K562 (cell line): Measurements from ENCODE around the gene FAM227A. TPM values are rescaled to one million over a fixed set of nuclear protein-coding genes. Genes with fewer than 3 reads are reported as not detected.
"Not testable (repeated sequence)": the region's sequence is repeated elsewhere in the genome, so short reads cannot be mapped to it uniquely, and the experiment has no call there.

Experiments
- ATAC-seq: fragments of 200-7000 bp; cut with Tn5 transposase; 3 replicates; pipeline ENCODE4 v1.9.1; 2020; ENCODE audit warnings: moderate library complexity
- BruUV-seq: library from RNA; stranded (reverse); fragments of 400-500 nt; replicated peaks from 2 replicates; lab custom pipeline; 2021; lab: Mats Ljungman, UMichigan
- CTCF ChIA-PET: fragments of 300-600 bp; formaldehyde crosslinking; extraction: SDS; loops from one replicate; lab custom pipeline; 2021; ENCODE audit warnings: low intra/inter-chr PET ratio; lab: Yijun Ruan, JAX
- POLR2A ChIA-PET: fragments of 300-600, 350-650 bp; sonication (Branson Sonifier 250); formaldehyde crosslinking; extraction: SDS; loops from one replicate; lab custom pipeline; 2021; ENCODE audit warnings: antibody characterized with exemption, inconsistent platforms; lab: Yijun Ruan, JAX
- DNase-seq, 4 experiments: peaks; one replicate each; pipeline versions ENCODE4 v3.0.0 to v3.0.0-alpha.2; 2011 to 2018; ENCODE audit warnings: low spot score in 3 of 4, mixed read lengths in 3 of 4; ENCODE audit errors: extremely low read depth in 1 of 4
- FAIRE-seq: peaks from 2 replicates; lab custom pipeline; 2011; peaks lifted over from hg19 to GRCh38; lab: Jason Lieb, UNC
- H2AFZ ChIP-seq: 2 replicates; pipeline ENCODE4 v1.6.0; 2011; ENCODE audit warnings: low read depth, low read length, control low read depth, inconsistent platforms
- H3K27ac ChIP-seq: fragments of 200-600 bp; 3 replicates; pipeline ENCODE4 v1.8.0; 2011; ENCODE audit warnings: low read depth, mild to moderate bottlenecking, control low read depth, inconsistent platforms, low read length, moderate library complexity, mixed read lengths; ENCODE audit errors: extremely low read depth
- H3K27me3 ChIP-seq, 2 experiments: fragments of 300-600 bp in 1 of 2; 2 replicates in 1 of 2; 3 replicates in 1 of 2; pipeline versions ENCODE4 v1.6.0 to v1.8.0; 2011; ENCODE audit warnings: inconsistent platforms in 2 of 2, low read length in 2 of 2, mild to moderate bottlenecking in 1 of 2, mixed read lengths in 1 of 2, moderate library complexity in 1 of 2; ENCODE audit not compliant: control insufficient read depth in 2 of 2, insufficient read depth in 2 of 2
- H3K36me3 ChIP-seq: fragments of 300-600 bp; 3 replicates; pipeline ENCODE4 v1.8.0; 2011; ENCODE audit warnings: mild to moderate bottlenecking, low read length, inconsistent platforms; ENCODE audit not compliant: control insufficient read depth, insufficient read depth
- H3K4me1 ChIP-seq, 2 experiments: fragments of 200-600 bp in 1 of 2; replicated peaks in 1 of 2; 2 replicates in 1 of 2; 3 replicates in 1 of 2; pipeline versions ENCODE4 v1.5.1 to v1.8.0; 2011; ENCODE audit warnings: inconsistent platforms in 2 of 2, low read length in 2 of 2, mild to moderate bottlenecking in 1 of 2, mixed read lengths in 1 of 2, moderate library complexity in 1 of 2; ENCODE audit not compliant: control insufficient read depth in 2 of 2, insufficient read depth in 2 of 2
- H3K4me2 ChIP-seq: 2 replicates; pipeline ENCODE4 v1.6.1; 2011; ENCODE audit warnings: low read length, control low read depth, inconsistent platforms, mixed read lengths; ENCODE audit not compliant: insufficient read depth
- H3K4me3 ChIP-seq: fragments of 200-600 bp; sonication (generic), shearing (Covaris generic); 2 replicates; pipeline ENCODE4 v1.5.1; 2016; ENCODE audit warnings: control low read depth, inconsistent platforms
- H3K79me2 ChIP-seq: fragments of 200-600 bp; 3 replicates; pipeline ENCODE4 v1.8.0; 2011; ENCODE audit warnings: low read length, inconsistent platforms; ENCODE audit not compliant: control insufficient read depth, insufficient read depth
- H3K9ac ChIP-seq, 2 experiments: 2 replicates each; pipeline versions ENCODE4 v1.6.0 to v1.6.1; 2011; ENCODE audit warnings: low read depth in 2 of 2, low read length in 2 of 2, control low read depth in 1 of 2, inconsistent platforms in 1 of 2, mild to moderate bottlenecking in 1 of 2, mixed read lengths in 1 of 2; ENCODE audit not compliant: insufficient read depth in 1 of 2
- H3K9me1 ChIP-seq: one replicate; pipeline ENCODE4 v1.6.0; 2011; ENCODE audit warnings: inconsistent platforms, mild to moderate bottlenecking, low read length, moderate library complexity; ENCODE audit not compliant: control insufficient read depth, insufficient read depth
- H3K9me3 ChIP-seq: replicated peaks from 2 replicates; pipeline ENCODE4 v1.5.1; 2011; ENCODE audit warnings: low read depth, low read length, inconsistent platforms; ENCODE audit not compliant: control insufficient read depth, insufficient read depth
- H4K20me1 ChIP-seq: replicated peaks from 2 replicates; pipeline ENCODE4 v1.6.1; 2011; ENCODE audit warnings: low read length, inconsistent platforms, mixed read lengths; ENCODE audit not compliant: control insufficient read depth, insufficient read depth
- HDAC6 ChIP-seq: IDR thresholded peaks from 2 replicates; pipeline ENCODE4 v1.6.1; 2012; ENCODE audit warnings: low read depth, mild to moderate bottlenecking, control low read depth, inconsistent platforms, low read length, moderate library complexity
- KDM2B ChIP-seq: fragments of 250-450 bp; sonication (Bioruptor Pico); IDR thresholded peaks from 2 replicates; pipeline ENCODE4 v1.8.0; 2021; ENCODE audit warnings: mild to moderate bottlenecking, moderate library complexity
- KLF13 ChIP-seq: fragments of 450-650 bp; IDR thresholded peaks from 2 replicates; pipeline ENCODE4 v1.6.1; 2016; ENCODE audit warnings: missing genetic modification characterization, low read depth, mild to moderate bottlenecking, missing compliant biosample characterization, moderate library complexity, borderline replicate concordance
- NFE2L1 ChIP-seq: fragments of 450-650 bp; IDR thresholded peaks from 2 replicates; pipeline ENCODE4 v1.6.1; 2016; ENCODE audit warnings: missing genetic modification characterization, low read depth, mild to moderate bottlenecking, missing compliant biosample characterization, moderate library complexity, borderline replicate concordance
- NR4A1 ChIP-seq, 2 experiments: fragments of 250-450 bp in 1 of 2; fragments of 450-650 bp in 1 of 2; sonication (Bioruptor Pico) in 1 of 2; IDR thresholded peaks; 2 replicates each; pipeline versions ENCODE4 v1.4.0 to v1.6.1; 2016 to 2020; ENCODE audit warnings: mild to moderate bottlenecking in 2 of 2, missing compliant biosample characterization in 1 of 2, missing genetic modification characterization in 1 of 2, moderate library complexity in 1 of 2
- POLR2A ChIP-seq: fragments of 450-650 bp; conservative IDR thresholded peaks from 2 replicates; pipeline ENCODE4 v1.6.1; 2016
- PPARD ChIP-seq: fragments of 250-450 bp; sonication (Bioruptor Pico); IDR thresholded peaks from 2 replicates; pipeline ENCODE4 v1.8.0; 2022; ENCODE audit warnings: inconsistent platforms, mild to moderate bottlenecking, moderate library complexity
- PTRF ChIP-seq: fragments of 450-650 bp; IDR thresholded peaks from 2 replicates; pipeline ENCODE4 v1.6.1; 2016; ENCODE audit warnings: mild to moderate bottlenecking, missing genetic modification characterization, missing compliant biosample characterization
- ZNF12 ChIP-seq: sonication (generic); formaldehyde crosslinking; IDR thresholded peaks from 2 replicates; pipeline ENCODE4 v1.4.0; 2020; ENCODE audit warnings: mild to moderate bottlenecking, missing genetic modification reagents
- ZNF140 ChIP-seq: fragments of 250-450 bp; sonication (Bioruptor Pico); IDR thresholded peaks from 2 replicates; pipeline ENCODE4 v1.8.0; 2021; ENCODE audit warnings: moderate library complexity, mild to moderate bottlenecking, inconsistent platforms
- ZNF282 ChIP-seq: sonication (generic); formaldehyde crosslinking; IDR thresholded peaks from 2 replicates; pipeline ENCODE4 v1.8.1; 2023; ENCODE audit warnings: missing genetic modification reagents
- WGBS: fragments of 100-300 bp; shearing (Covaris generic); methylation state at CpG from one replicate; pipeline ENCODE4 v1.1.6; 2016; ENCODE audit warnings: low coverage, mixed read lengths; ENCODE audit not compliant: insufficient coverage; ENCODE audit errors: missing lambda C conversion rate; 5-methylcytosine and 5-hydroxymethylcytosine counted together
- in situ Hi-C: fragments of 300-500 bp; cut with MboI; formaldehyde crosslinking; loops from 4 replicates; pipeline ENCODE4 v1.15.0; 2018; ENCODE audit warnings: inconsistent platforms, mixed read lengths
- intact Hi-C: fragments of 100-400 bp; cut with micrococcal nuclease; formaldehyde crosslinking; loops from 2 replicates; pipeline ENCODE4 v1.14.2; 2022
- polyA plus RNA-seq, 8 experiments: library from polyadenylated mRNA; depleted of rRNA in 4 of 8; stranded (reverse) in 5 of 8; unstranded in 3 of 8; fragments of >200 nt; fragmentation: Nextera tagmentation in 2 of 8; fragmentation: Illumina TruSeq in 1 of 8; extraction: Ambion mirVana in 2 of 8; extraction: Trizol in 1 of 8; gene quantifications; 2 replicates each; pipeline versions ENCODE4 v1.2.1 to v1.2.3, GENCODE V29; 2011 to 2014; ENCODE audit warnings: inconsistent platforms in 1 of 8, missing spikeins in 1 of 8
- total RNA-seq, 7 experiments: library from RNA; depleted of rRNA in 6 of 7; stranded (reverse); fragments of >200 nt in 6 of 7; fragmentation: Illumina TruSeq in 2 of 7; extraction: Trizol in 2 of 7; gene quantifications; 2 replicates each; pipeline versions ENCODE4 v1.2.1 to v1.2.3, GENCODE V29; 2011 to 2021; ENCODE audit warnings: low replicate concordance in 1 of 7
- TF ChIP-seq, protein P1 (sequence below), 2 experiments: fragments of 250-450 bp in 1 of 2; fragments of 450-650 bp in 1 of 2; sonication (Bioruptor Pico) in 1 of 2; IDR thresholded peaks; 2 replicates each; pipeline versions ENCODE4 v1.6.1 to v1.8.0; 2016 to 2021; ENCODE audit warnings: mild to moderate bottlenecking in 2 of 2, moderate library complexity in 2 of 2, missing compliant biosample characterization in 1 of 2, missing genetic modification characterization in 1 of 2
- TF ChIP-seq, protein P2 (sequence below): fragments of 250-450 bp; sonication (Bioruptor Pico); IDR thresholded peaks from 2 replicates; pipeline ENCODE4 v1.9.0; 2021; ENCODE audit warnings: mild to moderate bottlenecking, inconsistent platforms

Gene FAM227A
- total and polyA plus RNA-seq, 9 of the 15 experiments (the other 6 are each of a cell fraction or from before 2014, with no cell fraction given) = 0.10 to 2.2 (median 0.83) TPM

DNA sequence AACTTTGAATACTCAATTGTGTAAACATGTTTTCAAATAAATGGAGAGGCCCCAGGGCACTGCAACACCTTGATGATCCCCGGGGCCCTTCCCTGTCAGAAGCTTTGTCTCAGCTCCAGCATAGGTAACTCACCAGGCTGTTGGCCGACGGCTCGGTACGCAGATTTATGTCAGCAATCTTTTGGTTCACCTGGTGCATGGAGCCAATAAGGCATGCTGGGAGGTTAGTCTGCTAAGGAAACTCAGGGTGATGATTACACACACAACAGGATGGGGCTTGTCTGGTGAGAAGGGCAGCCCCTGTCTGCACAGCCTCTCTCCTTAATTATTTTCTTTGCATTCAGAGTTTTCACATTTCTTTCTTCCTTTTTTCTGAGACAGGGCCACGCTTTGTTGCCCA, 10.8 kb downstream of the FAM227A start:
- TF ChIP-seq ZNF12 (no peak), ZNF282 (CRISPR knock-in tag) (no peak), NFE2L1 (tag) (no peak), HDAC6 (no peak), ZNF140 (CRISPR knock-in tag) (no peak), PTRF (no peak), POLR2A (no peak)
- Histone ChIP-seq H3K9me1 (no peaks in the 10 kb centered on the region), H3K4me2 (no peak overlapping the region), H3K9ac (no peak overlapping the region), H3K36me3 (no peaks in the 10 kb centered on the region), H3K27ac (no peak overlapping the region), H3K4me1 (no peaks in the 10 kb centered on the region), H2AFZ (no peak overlapping the region), H3K79me2 (no peaks in the 10 kb centered on the region), H3K27me3 (no peaks in the 10 kb centered on the region), H4K20me1 (no peaks in the 10 kb centered on the region), H3K4me3 (no peak overlapping the region), H3K9me3 (no peaks in the 10 kb centered on the region)
- intact Hi-C loops = no loop called here
- WGBS = 78% methylated on average over 5 of the region's 6 CpGs
- ChIA-PET POLR2A (no interaction called here), CTCF (no interaction called here)
- DNase-seq (no peak), FAIRE-seq (no peak), ATAC-seq (no peak)
- in situ Hi-C loops = no loop called here
- BruUV-seq = no TSS peak

DNA sequence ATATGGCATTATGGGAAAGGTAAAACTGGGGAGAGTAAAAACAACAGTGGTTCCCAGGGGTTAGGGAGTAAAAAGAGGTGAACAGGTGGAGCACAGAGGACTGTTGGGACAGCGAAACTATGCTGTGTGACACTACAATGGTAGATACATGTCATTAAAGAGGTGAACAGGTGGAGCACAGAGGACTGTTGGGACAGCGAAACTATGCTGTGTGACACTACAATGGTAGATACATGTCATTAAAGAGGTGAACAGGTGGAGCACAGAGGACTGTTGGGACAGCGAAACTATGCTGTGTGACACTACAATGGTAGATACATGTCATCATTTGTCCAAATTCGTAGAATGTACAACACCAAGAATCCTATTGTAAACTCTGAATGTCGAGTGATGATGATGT, 11.9 kb downstream of the FAM227A start:
- H4K20me1 ChIP-seq; CTCF ChIA-PET; H2AFZ ChIP-seq; H3K4me3 ChIP-seq; H3K9ac ChIP-seq; H3K4me1 ChIP-seq; H3K36me3 ChIP-seq; in situ Hi-C loops; DNase-seq; H3K4me2 ChIP-seq; BruUV-seq; H3K27me3 ChIP-seq; intact Hi-C loops; H3K9me3 ChIP-seq; H3K9me1 ChIP-seq; H3K27ac ChIP-seq; ATAC-seq; H3K79me2 ChIP-seq; POLR2A ChIA-PET; TF ChIP-seq NR4A1 (CRISPR knock-in tag; IDR thresholded peaks at IDR 0.05): not testable (repeated sequence)
- 56% methylated on average over 4 of the region's 5 CpGs for WGBS
- FAIRE-seq = peak; percentile 89
- TF ChIP-seq, protein P1, sequence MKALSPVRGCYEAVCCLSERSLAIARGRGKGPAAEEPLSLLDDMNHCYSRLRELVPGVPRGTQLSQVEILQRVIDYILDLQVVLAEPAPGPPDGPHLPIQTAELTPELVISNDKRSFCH (CRISPR knock-in tag; IDR thresholded peaks at IDR 0.05) = not testable (repeated sequence)
- TF ChIP-seq, protein P1 (tag; IDR thresholded peaks at IDR 0.05) = peak; percentile 45; the same call in 1 of the 2 replicates
- TF ChIP-seq KLF13 (tag) (0 out of 2 replicates have a peak, but pooled peaks have one; percentile 38), NR4A1 (tag; IDR thresholded peaks at IDR 0.05) (0 out of 2 replicates have a peak, but pooled peaks have one; percentile 35), KDM2B (CRISPR knock-in tag) (0 out of 2 replicates have a peak, but pooled peaks have one; percentile 26), PPARD (CRISPR knock-in tag) (peak; percentile 26; the same call in 1 of the 2 replicates)
- TF ChIP-seq, protein P2, sequence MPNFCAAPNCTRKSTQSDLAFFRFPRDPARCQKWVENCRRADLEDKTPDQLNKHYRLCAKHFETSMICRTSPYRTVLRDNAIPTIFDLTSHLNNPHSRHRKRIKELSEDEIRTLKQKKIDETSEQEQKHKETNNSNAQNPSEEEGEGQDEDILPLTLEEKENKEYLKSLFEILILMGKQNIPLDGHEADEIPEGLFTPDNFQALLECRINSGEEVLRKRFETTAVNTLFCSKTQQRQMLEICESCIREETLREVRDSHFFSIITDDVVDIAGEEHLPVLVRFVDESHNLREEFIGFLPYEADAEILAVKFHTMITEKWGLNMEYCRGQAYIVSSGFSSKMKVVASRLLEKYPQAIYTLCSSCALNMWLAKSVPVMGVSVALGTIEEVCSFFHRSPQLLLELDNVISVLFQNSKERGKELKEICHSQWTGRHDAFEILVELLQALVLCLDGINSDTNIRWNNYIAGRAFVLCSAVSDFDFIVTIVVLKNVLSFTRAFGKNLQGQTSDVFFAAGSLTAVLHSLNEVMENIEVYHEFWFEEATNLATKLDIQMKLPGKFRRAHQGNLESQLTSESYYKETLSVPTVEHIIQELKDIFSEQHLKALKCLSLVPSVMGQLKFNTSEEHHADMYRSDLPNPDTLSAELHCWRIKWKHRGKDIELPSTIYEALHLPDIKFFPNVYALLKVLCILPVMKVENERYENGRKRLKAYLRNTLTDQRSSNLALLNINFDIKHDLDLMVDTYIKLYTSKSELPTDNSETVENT = peak; percentile 89
